Frontal cortex (tissue), 4 donors: ENCODE data around the gene TMEM233. TPM values are rescaled to one million over a fixed set of nuclear protein-coding genes. Genes with fewer than 3 reads are reported as not detected.

Experiments used
- DNase-seq, 2 donors: peaks; one replicate each; pipeline ENCODE4 v3.0.0; 2012; ENCODE audit warnings: low spot score in 2 of 2
- FAIRE-seq: peaks from 2 replicates; lab custom pipeline; 2012; peaks lifted over from hg19 to GRCh38; lab: Jason Lieb, UNC
- total RNA-seq: library from RNA; depleted of rRNA; stranded (reverse); fragments of >200 nt; gene quantifications from one replicate; pipeline ENCODE4 v1.2.3, GENCODE V29; 2014
- donor health status: control.
- donor health status: control.
- donor health status: control.

TMEM233 gene
- total RNA-seq, 1 donor from 2014 or later, result under 0.01 TPM

DNA sequence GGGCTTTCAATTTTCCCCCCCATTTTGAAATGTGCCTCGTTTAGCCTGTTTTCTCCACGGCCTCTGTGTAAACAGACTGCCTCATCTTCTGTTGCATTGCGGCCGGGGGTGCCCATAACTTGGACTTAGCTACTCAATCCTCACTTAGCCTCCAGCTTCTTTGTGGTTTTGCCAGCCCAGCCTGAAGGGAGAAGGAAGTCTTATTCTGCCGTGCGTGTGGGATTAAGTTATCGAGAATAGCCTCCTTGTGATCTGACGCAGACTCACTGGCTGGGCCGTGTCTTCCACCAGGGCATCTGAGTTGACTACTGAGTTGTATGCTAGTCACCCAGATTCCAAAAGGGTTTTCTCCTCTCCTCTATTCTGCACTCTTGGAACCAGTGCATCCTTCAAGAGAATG is 82.4 kb downstream of the TMEM233 start:
- no peak for DNase-seq
- FAIRE-seq, result no peak

DNA sequence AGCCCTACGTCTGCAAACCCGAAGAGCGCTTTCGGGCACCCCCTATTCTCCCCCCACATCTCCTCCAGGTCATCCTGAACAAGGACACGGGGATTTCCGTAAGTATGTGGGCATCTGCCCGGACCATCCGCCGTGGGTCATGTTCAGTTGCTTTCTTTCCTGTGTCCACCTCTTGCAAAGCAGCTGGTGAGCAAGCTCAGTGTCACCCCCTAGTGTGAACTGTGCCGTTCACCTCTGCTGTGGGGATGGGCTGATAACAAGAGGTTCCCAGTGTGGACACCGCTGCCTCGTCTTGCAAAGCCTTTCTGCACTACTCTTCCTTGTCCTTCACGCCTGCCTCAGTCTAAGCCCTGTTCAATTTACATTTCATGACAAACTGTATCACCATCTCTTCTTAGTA is 83.0 kb downstream of the TMEM233 start:
- FAIRE-seq (no peak), DNase-seq (no peak)

GRCh38 chr12:119678459-119678858 is 84.9 kb downstream of the TMEM233 start:
- FAIRE-seq (no peak), DNase-seq (no peak)

GRCh38 chr12:119679081-119679480 is 85.5 kb downstream of the TMEM233 start:
- no peak for DNase-seq
- FAIRE-seq, result no peak

DNA sequence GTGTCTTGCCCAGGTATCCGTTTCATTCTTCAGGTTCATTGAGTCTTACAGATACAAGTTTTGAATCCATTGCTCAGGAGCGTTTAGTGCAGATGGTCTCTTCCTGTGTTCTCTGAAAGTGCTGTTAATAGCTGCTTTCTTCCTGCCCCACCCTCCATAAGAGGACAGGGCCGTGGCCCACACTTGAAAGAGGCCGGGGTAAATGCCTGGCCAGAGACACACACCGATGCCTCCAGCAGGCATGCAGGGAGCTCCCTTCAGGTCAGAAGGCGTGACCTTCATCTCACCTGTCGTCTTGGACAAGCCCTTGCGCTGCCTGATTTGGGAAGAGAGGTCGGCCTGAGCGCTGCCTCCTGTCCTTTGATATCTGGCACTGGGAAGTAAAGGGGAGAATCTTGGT is 85.9 kb downstream of the TMEM233 start:
- no peak for DNase-seq
- no peak for FAIRE-seq

DNA sequence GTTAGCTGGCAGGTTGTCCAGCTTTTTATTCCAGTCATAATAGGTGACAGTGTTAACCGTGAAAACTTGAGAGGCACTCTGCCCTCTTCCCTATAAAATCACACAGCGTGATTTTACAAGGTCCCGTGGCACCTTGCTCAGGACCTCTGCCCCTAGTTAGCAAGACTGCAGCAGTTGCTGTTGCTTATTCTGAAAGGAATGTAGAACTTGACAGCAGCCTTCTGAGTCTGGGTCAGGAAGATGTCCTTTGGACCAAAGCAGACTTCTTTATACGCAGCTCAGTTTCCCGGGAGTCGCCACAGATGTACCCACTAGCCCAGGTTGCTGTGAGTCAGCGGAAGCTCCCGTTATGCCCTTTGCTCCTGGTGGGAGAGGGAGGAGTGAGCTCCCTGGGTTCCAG is 87.5 kb downstream of the TMEM233 start:
- no peak for DNase-seq
- no peak for FAIRE-seq

DNA sequence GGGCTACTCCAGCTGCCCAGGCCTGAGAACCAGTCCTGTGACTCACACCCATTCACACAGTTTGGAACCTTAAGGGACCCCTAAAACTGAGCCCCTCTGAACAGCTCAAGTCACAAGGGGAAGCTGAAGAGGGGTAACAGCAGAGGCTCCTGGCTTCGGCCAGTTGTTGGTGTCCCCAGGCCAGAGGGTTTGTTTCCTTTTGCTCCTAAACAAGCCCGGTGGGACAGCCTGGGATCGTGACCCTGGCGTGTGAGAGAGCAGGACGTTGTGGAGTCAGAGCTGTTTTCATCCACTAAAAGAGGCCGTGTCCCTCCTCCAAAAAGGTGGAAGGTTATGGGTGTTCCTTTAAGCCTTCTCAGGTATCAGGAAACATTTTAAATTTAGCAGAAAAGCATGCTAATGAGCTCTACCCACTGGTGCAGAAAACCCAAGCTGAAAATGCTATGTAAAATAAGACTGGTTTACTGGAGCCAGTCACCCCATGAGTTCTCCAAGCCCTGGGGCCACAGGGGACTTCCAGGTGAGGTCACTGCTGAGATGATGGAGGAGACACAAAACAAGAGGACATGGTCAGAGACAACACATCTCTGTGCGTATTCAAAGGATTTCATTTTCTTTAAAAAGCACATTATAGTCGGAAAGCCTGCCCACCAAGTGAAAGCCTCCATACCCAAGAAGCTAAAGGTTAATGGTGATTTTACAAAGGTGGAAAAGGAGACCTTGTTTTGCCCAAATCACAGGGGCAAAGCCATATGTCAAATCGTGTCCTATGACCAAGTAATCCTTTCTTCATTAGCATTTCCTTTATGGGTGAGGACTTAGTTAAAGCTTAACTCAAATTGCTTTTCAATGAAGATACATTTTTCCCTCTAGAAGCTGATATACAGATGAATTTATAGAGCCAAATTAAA is 88.4 kb downstream of the TMEM233 start:
- DNase-seq (no peak), FAIRE-seq (no peak)

DNA sequence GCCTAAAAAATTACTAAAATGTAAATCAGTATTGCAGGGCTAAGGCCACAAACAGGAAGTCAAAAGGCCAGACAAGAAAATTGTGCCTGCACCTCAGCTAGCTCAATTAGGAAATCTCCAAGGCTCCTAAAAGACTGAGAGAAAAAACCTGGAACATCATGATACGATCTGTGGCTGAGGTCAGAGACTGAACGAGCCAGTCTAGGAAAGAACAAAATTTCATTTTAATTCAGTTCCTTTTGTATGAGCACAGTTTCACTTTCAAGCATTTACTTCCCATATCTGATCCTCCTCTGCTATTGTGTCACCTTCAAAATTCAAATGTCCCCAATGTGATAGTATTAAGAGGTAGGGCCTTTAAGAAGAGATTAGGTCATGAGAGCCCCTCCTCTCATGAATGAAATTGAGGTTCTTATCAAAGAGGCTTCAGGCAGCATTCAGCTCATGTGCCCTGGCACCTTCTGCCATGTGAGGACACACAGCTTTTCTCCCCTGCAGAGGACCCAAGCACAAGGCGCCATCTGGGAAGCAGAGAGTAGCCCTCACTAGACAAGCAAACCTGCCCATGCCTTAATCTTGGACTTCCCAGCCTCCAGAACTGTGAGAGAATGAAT is 89.2 kb downstream of the TMEM233 start:
- DNase-seq (no peak), FAIRE-seq (no peak)

GRCh38 chr12:119683413-119683812 is 89.8 kb downstream of the TMEM233 start:
- DNase-seq (no peak), FAIRE-seq (no peak)

DNA sequence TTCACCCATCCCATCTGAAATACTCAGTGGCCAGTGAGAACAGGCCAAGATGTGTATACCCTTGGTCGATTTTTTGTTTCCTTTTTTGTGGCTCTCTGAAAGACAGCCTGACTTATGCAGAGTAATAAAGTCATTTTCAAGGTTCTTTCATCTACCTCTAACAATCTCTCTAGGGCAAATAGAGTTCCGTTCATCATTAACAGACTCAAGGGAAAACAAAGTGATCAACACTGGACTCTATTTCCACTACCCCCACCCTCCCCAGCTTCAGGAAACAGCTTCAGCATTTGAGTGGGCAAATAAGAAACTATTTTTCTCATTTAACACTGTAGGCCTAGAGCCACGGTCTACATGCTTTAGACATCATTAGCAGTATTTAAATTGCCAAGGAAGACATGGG is 90.2 kb downstream of the TMEM233 start:
- FAIRE-seq (no peak), DNase-seq (no peak)

GRCh38 chr12:119684711-119685369 is 91.3 kb downstream of the TMEM233 start:
- FAIRE-seq (no peak), DNase-seq (no peak)

- FAIRE-seq, result no peak
- no peak for DNase-seq
Measured at GRCh38 chr12:119685375-119685774, 91.8 kb downstream of the TMEM233 start.

- no peak for DNase-seq
- FAIRE-seq, result no peak
Measured at GRCh38 chr12:119686355-119686754, 92.8 kb downstream of the TMEM233 start.

GRCh38 chr12:119686776-119687175 is 93.2 kb downstream of the TMEM233 start:
- no peak for FAIRE-seq
- no peak for DNase-seq

DNA sequence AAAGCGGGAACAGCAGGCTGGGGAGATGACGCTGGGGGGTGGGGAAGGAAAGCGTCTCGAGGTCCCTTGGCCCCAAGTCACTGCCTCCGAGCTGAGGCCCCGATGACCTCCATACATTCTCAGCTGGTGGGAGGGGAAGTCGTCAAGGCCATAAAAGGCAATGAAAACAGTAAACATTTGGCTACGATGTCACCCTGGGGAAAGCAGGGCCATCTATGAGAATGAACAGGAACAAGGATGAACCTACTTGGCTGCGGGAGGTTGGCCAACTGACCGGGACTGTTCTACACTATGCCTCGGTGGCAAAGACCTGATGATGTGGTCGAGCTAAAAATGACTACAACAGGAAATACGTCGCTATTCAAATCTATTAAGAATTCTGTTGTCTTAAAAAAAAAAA is 93.8 kb downstream of the TMEM233 start:
- FAIRE-seq, result no peak
- DNase-seq, result no peak

- DNase-seq (no peak), FAIRE-seq (no peak)
Measured at GRCh38 chr12:119687879-119688278, 94.3 kb downstream of the TMEM233 start.

DNA sequence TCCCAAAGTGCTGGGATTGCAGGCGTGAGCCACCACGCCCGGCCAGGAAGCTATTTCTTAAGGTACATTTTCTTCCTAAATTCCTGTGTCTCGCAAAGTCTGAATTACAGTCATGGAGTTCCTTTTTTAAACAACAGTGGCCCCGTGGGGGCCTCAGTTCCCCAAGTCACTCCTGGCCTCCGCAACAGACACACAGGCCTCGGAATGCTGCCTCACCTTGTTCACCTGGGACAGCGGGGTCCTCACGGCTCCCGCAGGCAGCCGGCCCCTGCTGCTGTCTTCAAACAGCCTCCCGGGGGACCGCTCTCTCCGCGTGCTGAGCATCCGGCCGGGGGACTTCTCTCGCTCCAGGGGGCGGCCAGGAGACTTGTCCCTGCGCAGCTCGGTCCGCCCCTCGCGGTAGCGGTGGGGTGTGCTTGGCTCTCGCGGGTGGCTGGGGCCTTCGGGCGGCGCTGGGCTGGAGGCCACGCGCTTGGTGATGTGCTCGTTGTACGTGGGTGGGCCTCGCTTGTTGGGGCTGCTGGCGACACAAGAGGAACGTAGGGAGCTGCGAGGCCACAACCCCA is 96.4 kb downstream of the TMEM233 start:
- DNase-seq, result no peak
- no peak for FAIRE-seq

GRCh38 chr12:119691202-119691810 is 97.7 kb downstream of the TMEM233 start:
- FAIRE-seq (no peak), DNase-seq (no peak)

- FAIRE-seq (no peak), DNase-seq (no peak)
Measured at GRCh38 chr12:119692410-119692809, 98.8 kb downstream of the TMEM233 start.
